Brain microvascular endothelial cell (primary cell): ENCODE data around the gene OR2AG1.

Experiments used
- DNase-seq: peaks from one replicate; pipeline ENCODE4 v3.0.0-alpha.2; 2020
- H3K27ac ChIP-seq: fragments of 250-450 bp; sonication (Bioruptor Pico); 2 replicates; pipeline ENCODE4 v1.5.1; 2020; ENCODE audit warnings: mild to moderate bottlenecking, moderate library complexity
- H3K27me3 ChIP-seq: fragments of 250-450 bp; sonication (Bioruptor Pico); replicated peaks from 2 replicates; pipeline ENCODE4 v1.5.1; 2020; ENCODE audit warnings: mild to moderate bottlenecking
- H3K36me3 ChIP-seq: fragments of 250-450 bp; sonication (Bioruptor Pico); replicated peaks from 2 replicates; pipeline ENCODE4 v1.5.1; 2020; ENCODE audit warnings: mild to moderate bottlenecking
- H3K4me3 ChIP-seq: 2 replicates; pipeline ENCODE4 v1.5.1; 2011; ENCODE audit warnings: low read depth, mild to moderate bottlenecking, control low read depth, low read length, moderate library complexity
- CTCF ChIP-seq: IDR thresholded peaks from 2 replicates; pipeline ENCODE4 v1.5.1; 2011; ENCODE audit warnings: low read depth, mild to moderate bottlenecking, moderate library complexity, low read length, control low read depth, inconsistent platforms; ENCODE audit errors: missing control alignments
- in situ Hi-C: cut with HindIII; loops from 2 replicates; pipeline ENCODE4 v1.10.0; 2017; ENCODE audit warnings: low sequenced_read_pairs, low pct_ligation_motif_present

The OR2AG1 gene

GRCh38 chr11:6746626-6747025 lies 36.2 kb upstream of the OR2AG1 start:
- Histone ChIP-seq H3K36me3 (no peaks in the 10 kb centered on the region), H3K4me3 (no peak overlapping the region), H3K27me3 (no peaks in the 10 kb centered on the region), H3K27ac (no peak overlapping the region)
- in situ Hi-C loops, result no loop called here
- no peak for DNase-seq
- TF ChIP-seq CTCF, result no peak

- H3K27me3 ChIP-seq, result no peaks in the 10 kb centered on the region
- in situ Hi-C loops, result no loop called here
- H3K36me3 ChIP-seq, result no peaks in the 10 kb centered on the region
- no peak overlapping the region for H3K27ac ChIP-seq
- no peak overlapping the region for H3K4me3 ChIP-seq
- no peak for DNase-seq
- no peak for TF ChIP-seq CTCF
Observed at GRCh38 chr11:6747097-6747668, 35.6 kb upstream of the OR2AG1 start.

GRCh38 chr11:6755303-6755952 lies 27.4 kb upstream of the OR2AG1 start:
- in situ Hi-C loops, result no loop called here
- peak; percentile 88 for TF ChIP-seq CTCF

GRCh38 chr11:6755953-6756347 lies 26.9 kb upstream of the OR2AG1 start:
- Histone ChIP-seq H3K27ac (no peak overlapping the region), H3K36me3 (no peaks in the 10 kb centered on the region), H3K27me3 (no peaks in the 10 kb centered on the region), H3K4me3 (no peak overlapping the region)
- in situ Hi-C loops, result no loop called here
- no peak for TF ChIP-seq CTCF
- DNase-seq, result no peak

More at GRCh38 chr11:6755303-6755952, 27.4 kb upstream of the OR2AG1 start:
- peak; percentile 43 for DNase-seq
- H3K36me3 ChIP-seq, result no peaks in the 10 kb centered on the region
- H3K27me3 ChIP-seq, result no peaks in the 10 kb centered on the region
- H3K4me3 ChIP-seq, result no peak overlapping the region
- no peak overlapping the region for H3K27ac ChIP-seq

GRCh38 chr11:6757373-6757967 lies 25.4 kb upstream of the OR2AG1 start:
- peak; percentile 78 for TF ChIP-seq CTCF
- in situ Hi-C loops, result no loop called here
- DNase-seq, result peak; percentile 64

More at GRCh38 chr11:6757373-6757967, 25.4 kb upstream of the OR2AG1 start:
- H3K27ac ChIP-seq, result no peak overlapping the region
- H3K36me3 ChIP-seq, result no peaks in the 10 kb centered on the region
- H3K27me3 ChIP-seq, result no peaks in the 10 kb centered on the region
- no peak overlapping the region for H3K4me3 ChIP-seq
